NCI-H1092 (cell line): ENCODE data around the gene THSD7A.
A peak's percentile ranks its signal among the peaks of the same experiment; 100 is the strongest.

Source experiments
- DNase-seq: peaks from one replicate; lab custom pipeline; 2025; lab: John Stamatoyannopoulos, UW

The THSD7A gene

GRCh38 chr7:11703829-11704228 lies 128.2 kb downstream of the THSD7A start:
- DNase-seq, result no peak

GRCh38 chr7:11702938-11703337 lies 129.1 kb downstream of the THSD7A start:
- DNase-seq, result no peak

DNA sequence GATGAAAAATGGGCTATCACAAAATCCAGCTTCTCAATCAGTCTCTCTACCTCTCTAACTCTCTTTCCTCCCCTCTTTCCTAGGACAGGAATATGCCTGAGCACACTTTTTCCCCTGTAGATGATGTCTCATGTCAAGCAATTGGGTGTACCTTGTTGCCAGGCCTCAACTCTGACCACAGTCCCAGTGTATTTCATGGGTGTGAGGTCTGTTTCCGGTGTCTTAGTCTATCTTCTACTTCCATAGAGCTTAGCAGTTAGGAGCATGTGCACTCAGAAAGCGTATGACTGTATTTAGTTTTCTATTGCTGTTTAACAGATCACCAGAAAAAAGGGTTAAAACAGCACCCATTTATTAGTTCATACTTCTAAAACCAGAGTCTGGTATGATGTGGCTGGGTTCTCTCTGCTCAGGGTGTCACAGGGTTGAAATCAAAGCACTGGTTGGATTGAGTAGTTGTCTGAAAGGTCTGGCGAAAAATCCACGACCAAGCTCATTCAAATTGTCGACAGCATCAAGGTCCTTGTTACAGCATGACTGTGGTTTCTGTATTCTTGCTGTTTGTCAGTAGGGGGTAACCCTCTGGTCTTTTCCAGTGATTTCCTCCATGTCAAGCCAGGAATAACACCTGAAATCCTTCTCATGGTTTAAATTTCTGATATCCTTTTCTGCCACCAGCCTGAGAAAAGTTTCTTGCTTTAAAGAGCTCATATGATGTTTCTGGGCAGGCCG lies 130.0 kb downstream of the THSD7A start:
- DNase-seq, result no peak

DNA sequence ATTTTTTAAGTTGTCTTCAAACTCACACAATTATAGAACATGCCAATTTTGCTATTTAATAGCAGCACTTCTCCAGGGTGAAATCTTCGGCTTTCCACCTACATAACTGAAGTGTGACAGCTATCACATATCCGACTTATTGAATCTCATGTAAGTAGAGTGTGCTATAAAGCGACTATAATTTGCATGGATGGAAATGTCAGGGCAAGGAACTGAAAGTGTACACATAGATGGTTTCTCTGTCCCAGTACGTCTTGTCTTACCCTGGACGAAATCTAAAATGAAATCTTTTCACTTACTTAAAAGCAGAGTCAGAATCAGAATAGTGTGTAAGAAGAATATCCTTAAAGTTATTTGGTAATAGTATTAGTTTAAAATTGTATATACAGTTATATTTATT lies 132.3 kb downstream of the THSD7A start:
- DNase-seq, result no peak

GRCh38 chr7:11698384-11698871 lies 133.6 kb downstream of the THSD7A start:
- no peak for DNase-seq

- no peak for DNase-seq
Measured at GRCh38 chr7:11690395-11690794, 141.6 kb downstream of the THSD7A start.

- no peak for DNase-seq
Measured at GRCh38 chr7:11689096-11689495, 142.9 kb downstream of the THSD7A start.

DNA sequence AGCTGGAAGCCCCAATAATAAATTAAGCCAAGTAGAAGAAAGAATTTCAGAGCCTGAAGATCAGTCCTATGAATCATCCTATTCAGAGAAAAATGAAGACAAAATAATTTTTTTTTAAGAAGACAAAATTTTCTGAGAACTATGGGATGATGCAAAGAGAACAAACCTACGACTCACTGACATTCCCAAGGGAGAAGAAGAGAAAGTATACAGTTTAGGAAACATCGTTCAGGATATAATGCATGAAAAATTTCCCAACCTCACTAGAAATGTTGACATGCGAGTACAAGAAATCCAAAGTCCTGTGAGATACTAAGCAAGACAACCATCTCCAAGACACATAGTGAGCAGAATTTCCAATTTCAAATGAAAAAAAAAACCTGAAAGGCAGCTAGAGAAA lies 150.5 kb downstream of the THSD7A start:
- DNase-seq, result no peak

GRCh38 chr7:11675163-11675562 lies 156.8 kb downstream of the THSD7A start:
- DNase-seq, result no peak

DNA sequence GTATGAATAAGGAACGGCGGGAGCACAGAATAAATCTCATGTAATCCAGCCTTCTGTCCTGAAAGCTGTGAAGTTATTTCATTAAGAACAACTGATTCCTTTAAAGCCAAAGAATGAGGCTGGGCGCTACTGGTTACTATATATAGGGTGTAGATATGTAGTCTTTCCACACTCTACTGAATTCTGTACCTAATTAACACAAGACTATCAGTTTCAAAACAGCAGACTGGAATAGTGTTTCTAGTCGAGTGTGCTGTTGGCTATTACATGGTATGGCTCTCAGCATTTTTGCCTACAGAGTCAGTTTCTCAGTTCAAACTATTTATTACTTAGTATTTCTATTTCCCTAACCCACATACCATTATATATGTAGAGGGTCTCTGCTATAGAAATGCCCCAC lies 163.3 kb downstream of the THSD7A start:
- DNase-seq, result no peak

DNA sequence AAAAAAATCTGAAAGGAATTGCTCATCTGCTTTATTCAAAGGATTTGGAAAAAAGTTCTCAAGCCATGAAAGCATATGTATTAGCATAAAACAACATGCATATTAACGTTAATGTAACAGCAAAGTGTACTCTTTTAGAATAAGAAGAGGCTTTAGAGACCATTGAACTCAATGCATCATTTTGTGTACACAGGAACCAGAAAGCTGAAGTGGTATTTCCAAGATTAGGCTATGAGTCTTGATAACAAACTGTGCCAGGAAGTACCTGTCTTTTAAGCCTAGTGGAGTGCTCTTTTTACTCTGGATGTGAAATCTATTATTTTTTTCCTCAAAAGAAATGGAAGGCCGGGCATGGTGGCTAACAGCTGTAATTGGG lies 164.2 kb downstream of the THSD7A start:
- no peak for DNase-seq

DNA sequence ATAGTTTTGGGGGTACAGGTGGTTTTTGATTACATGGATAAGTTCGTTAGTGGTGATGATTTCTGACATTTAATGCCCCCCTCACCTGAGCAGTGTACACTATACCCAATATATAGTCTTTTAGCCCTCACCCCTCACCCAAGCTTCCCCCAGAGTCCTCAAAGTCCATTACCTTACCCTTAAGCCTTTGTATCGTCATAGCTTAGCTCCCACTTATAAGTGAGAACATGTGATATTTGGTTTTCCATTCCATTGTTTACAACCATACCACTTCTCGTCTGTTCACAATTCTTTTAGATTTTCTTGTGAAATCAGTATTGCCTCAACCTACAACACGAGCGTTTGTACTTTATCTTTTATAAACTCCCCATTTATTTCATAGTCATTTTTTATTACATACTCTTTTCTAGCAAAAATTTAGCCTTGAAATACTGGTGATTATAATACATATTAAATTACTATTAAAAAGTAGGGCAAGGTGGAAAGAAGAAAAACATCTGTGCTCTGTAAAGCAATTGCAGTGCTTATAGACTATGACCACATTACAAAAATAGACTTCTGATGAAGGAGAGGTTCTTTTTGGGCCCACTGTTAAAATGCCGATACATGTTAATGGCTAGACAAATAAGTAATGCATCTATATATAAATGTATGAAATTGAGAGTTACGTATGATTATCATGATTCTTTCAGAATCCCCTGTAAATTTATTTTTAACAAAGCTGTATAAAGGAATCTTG lies 164.8 kb downstream of the THSD7A start:
- DNase-seq, result no peak

DNA sequence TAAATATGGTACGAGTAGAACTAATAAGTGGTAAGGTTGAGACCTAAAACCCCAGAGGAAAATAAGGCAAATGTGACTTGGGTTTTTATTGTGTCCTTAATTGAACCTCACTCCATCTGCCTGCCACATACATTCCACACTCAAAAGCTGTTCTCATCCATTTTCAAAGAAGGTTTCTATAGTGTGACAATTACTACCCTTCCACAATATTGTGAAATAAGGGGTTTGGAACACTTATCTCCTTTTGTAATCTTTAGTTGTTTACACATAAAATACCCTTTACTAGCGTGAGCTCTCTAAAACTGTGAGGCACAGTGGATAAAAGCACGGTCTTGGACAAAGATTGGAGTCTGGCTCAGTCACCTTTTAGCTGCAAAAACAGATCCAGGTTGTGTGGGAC lies 166.6 kb downstream of the THSD7A start:
- DNase-seq, result no peak

- no peak for DNase-seq
Measured at GRCh38 chr7:11655642-11656041, 176.4 kb downstream of the THSD7A start.

DNA sequence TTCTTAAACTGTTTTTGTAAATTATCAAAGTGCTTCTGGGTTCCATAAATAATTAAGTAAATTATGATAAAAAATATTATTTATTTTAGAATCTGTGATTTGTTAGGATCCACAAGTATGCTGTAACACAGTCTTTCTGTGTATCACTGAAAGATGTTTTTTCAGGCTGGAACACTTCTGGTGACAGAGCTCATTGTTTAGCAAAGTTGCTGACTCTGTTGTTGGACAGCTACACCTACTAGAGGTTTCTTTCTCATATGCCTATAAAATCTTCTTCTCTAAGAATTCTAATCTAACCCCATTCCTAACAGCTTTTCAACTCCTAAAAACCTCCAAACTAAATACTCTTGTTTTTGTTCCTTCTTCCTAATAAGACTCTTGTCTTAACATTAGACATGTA lies 176.8 kb downstream of the THSD7A start:
- DNase-seq, result no peak

DNA sequence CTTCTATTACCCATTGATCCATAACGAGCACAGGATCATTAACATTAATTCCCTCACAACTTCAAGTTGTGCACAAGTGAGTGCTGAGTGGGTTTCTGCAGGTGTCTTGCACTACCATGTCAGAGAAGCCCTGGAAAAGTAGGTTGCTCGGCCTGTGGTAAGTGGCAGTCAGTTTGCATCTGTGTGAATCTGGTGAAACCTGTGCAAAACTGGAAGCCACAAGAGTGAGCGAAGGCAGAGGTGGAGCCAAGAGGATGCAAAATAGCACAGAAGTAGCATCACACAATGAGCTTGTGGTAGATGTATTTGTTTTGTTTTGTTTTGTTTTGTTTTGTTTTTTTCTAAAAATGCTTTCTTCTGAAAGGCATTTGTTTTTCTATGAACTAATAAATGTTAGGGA lies 181.5 kb downstream of the THSD7A start:
- DNase-seq, result no peak

- no peak for DNase-seq
Measured at GRCh38 chr7:11650030-11650429, 182.0 kb downstream of the THSD7A start.

DNA sequence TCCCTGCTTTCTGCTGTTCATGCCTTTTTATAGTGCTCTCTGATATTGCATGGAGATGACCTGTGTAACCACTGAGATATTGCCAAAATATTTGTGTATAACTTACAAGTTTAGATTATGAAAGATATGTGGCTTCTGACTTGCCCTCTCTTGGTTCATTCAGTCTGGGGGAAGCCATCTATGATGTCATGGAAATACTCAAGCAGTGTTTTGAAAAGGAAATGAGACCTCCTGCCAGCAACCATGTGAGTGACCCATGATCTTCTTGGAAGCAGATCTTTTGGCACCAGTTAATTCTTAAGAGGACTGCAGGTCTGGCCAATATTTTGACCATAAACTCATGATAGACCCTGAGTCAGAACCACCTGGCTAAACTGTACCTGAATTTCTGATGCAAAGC lies 183.0 kb downstream of the THSD7A start:
- no peak for DNase-seq

GRCh38 chr7:11648101-11648500 lies 183.9 kb downstream of the THSD7A start:
- DNase-seq, result no peak

DNA sequence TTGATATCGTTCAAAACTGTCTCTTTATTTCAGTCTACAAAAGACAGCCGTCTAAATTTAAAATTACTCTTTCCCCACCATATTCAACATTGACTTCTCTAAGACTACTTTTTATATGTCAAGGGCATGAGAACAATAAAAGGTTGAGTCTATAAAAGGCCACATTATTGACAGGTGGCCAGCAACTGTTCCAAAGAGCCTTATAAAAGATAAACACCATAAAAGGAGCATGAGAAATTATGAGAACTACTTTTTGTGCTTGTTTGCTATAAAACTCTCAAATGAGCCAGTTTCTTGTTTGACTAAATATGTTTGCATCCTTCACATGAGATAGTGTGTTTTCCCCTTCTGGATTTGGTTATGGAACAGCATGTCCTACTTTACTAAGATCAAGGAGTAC lies 189.2 kb downstream of the THSD7A start:
- DNase-seq, result no peak

DNA sequence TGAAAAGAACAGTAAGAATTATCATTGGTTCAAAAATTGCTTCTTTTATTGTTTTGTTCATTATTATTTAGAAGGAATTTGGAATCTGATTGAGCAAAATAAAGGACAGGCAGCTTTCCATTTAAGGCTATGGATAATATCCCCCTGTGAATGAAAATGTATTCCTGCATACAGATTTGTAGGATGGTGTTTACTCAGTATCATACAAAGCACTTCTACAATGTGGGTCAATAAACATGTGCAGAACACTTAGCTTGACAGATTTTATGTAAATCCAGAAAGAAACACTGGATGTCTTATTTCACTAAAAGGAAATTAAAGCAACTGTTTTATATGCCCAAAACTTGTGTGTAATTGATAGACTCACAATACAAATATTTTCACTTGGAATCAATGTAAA lies 189.7 kb downstream of the THSD7A start:
- peak; percentile 22 for DNase-seq

DNA sequence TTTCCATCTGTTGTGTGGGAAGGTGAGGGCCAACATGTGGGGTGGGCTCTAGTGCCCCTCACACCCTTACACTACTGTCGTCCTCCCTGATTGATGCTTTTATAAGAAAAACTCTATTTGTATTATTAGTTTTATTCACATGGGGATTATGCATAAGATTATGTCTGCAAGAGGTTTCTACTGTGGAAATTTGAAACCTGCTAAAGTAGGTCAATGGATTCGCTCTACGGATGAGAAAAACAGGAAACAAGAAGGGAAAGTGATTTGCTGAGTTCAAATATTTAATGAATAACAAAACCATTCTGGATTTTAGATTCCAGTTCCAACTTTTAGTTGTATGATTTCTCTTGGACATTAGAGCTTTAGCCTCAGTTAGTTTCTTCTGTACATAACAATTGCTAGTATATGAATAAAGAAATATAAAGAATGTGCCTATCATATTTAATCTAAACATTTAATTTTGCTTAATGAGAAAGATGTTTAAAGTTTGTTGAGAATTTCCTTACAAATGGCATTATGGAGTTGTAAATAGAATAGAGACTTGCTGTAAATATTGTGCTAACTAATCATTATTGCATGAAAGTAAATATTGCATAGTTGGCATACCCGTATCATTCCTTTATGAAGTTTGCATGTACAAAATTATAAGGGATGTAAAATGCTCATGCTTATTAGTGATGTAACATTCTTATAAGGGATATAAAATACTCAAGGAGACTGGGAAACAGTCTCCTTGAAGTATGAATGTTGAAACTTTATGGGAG lies 193.8 kb downstream of the THSD7A start:
- no peak for DNase-seq

DNA sequence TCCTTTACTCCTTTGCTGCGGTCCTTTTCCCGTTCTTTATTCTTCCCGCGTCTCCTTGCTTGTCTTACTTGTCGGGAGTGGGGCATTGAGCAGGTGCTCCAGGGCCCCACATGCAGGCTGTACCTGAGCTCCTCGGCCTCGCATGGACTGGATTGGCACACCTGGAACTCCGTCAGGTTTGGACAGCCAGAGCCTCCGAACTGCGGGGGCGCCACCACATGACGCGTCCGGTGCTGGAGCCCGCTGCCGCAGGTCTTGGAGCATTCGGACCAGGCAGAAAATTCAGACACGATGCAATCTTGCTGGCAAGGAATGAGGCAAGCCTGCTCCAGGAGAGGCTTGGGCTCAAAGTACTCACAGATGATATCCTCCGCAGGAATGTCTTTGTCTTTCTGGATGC lies 195.7 kb downstream of the THSD7A start:
- no peak for DNase-seq
